Progenitor cell of endocrine pancreas (in vitro differentiated cells): ENCODE results near the gene IL1R1. TPM values are rescaled to one million over a fixed set of nuclear protein-coding genes. Genes with fewer than 3 reads are reported as not detected.

Experiments used
- DNase-seq: peaks from one replicate; pipeline ENCODE4 v3.0.0; 2021; ENCODE audit warnings: low spot score; ENCODE audit not compliant: unreplicated experiment
- H3K27ac Mint-ChIP-seq: 2 replicates; pipeline ENCODE4 v1.8.0; 2021; ENCODE audit warnings: mild to moderate bottlenecking, moderate library complexity, mixed read lengths
- H3K27me3 Mint-ChIP-seq: 2 replicates; pipeline ENCODE4 v1.8.0; 2021; ENCODE audit warnings: mixed read lengths
- H3K36me3 Mint-ChIP-seq: 2 replicates; pipeline ENCODE4 v1.8.0; 2022; ENCODE audit warnings: mixed read lengths; ENCODE audit not compliant: insufficient read depth
- H3K4me1 Mint-ChIP-seq: 2 replicates; pipeline ENCODE4 v1.8.0; 2021; ENCODE audit warnings: low read depth, mixed read lengths
- H3K4me3 Mint-ChIP-seq: 2 replicates; pipeline ENCODE4 v1.8.0; 2021; ENCODE audit warnings: low read depth, mild to moderate bottlenecking, moderate library complexity, mixed read lengths
- H3K9me3 Mint-ChIP-seq: 2 replicates; pipeline ENCODE4 v1.8.0; 2021; ENCODE audit warnings: low read depth, mixed read lengths
- total RNA-seq: library from RNA; stranded (reverse); gene quantifications from 2 replicates; pipeline ENCODE4 v1.2.1, GENCODE V29; 2021
- TF ChIP-seq, protein P1 (sequence below): fragments of 200-600 bp; sonication (generic); IDR thresholded peaks from one replicate; pipeline ENCODE4 v1.5.0; 2021; ENCODE audit warnings: antibody characterized with exemption, mild to moderate bottlenecking; ENCODE audit not compliant: unreplicated experiment

IL1R1 gene
- total RNA-seq, 1 donor from 2014 or later, result 1.1 TPM

DNA sequence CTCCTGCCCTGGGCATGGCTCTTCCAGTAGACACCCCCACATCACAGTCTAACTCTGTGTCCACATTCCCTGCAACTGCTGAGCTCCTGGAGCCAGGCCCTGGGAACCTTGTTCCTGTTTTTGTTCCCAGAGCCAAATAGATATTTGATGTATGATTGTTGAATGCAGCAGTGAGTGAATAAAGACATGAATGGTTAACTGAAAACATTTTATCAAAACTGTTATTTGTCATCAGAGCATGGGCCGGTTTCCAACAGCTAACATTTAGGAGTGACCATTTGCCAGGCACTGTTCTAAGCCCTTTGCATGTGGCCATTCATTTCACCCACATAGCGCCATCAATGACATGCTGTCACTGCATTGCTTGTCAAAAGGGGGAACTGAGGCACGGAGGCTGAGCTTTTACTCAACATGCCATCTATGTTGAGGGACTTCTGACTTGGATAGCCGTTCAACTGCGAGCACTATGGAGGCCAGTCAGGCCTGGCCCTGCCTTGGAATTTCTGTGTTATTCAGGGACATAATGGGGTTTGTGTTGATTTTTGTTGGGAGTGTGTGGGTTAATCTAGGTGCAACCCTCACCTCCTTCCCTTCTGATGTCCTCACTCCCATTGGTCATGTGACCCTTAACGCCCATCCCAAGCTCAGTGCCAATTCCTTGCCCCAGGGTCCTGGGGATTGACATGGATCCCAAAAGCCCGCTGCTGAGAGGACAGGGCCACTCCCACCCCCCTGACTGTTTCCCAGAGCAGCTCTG, 12.6 kb downstream of the IL1R1 start:
- Mint-ChIP-seq H3K36me3 (no peaks in the 10 kb centered on the region), H3K4me3 (no peak overlapping the region), H3K4me1 (peaks cover 10% of the 10 kb centered on the region), H3K27me3 (no peaks in the 10 kb centered on the region), H3K9me3 (no peaks in the 10 kb centered on the region), H3K27ac (no peak overlapping the region)
- no peak for DNase-seq
- TF ChIP-seq, protein P1, sequence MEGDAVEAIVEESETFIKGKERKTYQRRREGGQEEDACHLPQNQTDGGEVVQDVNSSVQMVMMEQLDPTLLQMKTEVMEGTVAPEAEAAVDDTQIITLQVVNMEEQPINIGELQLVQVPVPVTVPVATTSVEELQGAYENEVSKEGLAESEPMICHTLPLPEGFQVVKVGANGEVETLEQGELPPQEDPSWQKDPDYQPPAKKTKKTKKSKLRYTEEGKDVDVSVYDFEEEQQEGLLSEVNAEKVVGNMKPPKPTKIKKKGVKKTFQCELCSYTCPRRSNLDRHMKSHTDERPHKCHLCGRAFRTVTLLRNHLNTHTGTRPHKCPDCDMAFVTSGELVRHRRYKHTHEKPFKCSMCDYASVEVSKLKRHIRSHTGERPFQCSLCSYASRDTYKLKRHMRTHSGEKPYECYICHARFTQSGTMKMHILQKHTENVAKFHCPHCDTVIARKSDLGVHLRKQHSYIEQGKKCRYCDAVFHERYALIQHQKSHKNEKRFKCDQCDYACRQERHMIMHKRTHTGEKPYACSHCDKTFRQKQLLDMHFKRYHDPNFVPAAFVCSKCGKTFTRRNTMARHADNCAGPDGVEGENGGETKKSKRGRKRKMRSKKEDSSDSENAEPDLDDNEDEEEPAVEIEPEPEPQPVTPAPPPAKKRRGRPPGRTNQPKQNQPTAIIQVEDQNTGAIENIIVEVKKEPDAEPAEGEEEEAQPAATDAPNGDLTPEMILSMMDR, result no peak

GRCh38 chr2:102155703-102156515, 13.4 kb downstream of the IL1R1 start:
- H3K27me3 Mint-ChIP-seq, result no peaks in the 10 kb centered on the region
- H3K9me3 Mint-ChIP-seq, result peaks cover 4% of the 10 kb centered on the region
- TF ChIP-seq, protein P1, result no peak
- H3K4me1 Mint-ChIP-seq, result peaks cover 12% of the 10 kb centered on the region
- H3K27ac Mint-ChIP-seq, result no peak overlapping the region
- no peak overlapping the region for H3K4me3 Mint-ChIP-seq
- no peaks in the 10 kb centered on the region for H3K36me3 Mint-ChIP-seq
- no peak for DNase-seq

DNA sequence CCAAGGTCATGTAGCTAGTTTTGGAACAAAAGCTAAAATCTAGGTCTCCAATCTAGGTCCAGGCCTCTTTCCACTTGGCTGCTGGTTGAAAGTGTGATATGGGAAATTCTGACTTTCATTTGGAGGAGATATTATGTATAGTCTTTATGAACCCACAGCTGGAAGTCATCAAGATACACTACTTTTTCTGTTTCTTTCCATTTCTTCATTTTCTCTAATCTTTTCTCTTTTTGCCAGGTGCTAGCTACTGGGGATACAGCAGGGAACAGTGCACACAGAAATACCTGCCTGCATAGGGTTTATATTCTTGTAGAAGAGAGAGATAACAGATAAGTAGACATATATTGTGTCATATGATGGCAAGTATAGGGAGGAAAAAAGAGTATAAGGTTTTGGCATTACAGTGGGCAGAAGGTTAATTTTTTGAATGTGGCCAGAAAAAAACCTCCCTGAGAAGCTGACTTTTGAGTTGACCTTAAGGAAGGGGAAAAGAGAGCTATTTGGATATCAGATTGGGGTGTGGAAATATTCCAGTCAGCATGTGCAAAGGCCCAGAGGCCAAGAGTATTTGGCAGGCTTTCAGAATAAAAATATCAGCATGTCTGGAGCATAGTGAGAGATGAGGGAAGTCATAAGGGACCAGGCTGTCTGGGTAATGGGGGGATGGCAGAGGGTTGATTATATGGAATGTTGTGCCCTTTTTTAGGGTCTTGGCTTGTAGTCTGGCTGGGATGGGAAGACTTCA, 15.6 kb downstream of the IL1R1 start:
- no peaks in the 10 kb centered on the region for H3K36me3 Mint-ChIP-seq
- TF ChIP-seq, protein P1, result no peak
- no peak for DNase-seq
- H3K4me3 Mint-ChIP-seq, result no peak overlapping the region
- peaks cover 7% of the 10 kb centered on the region for H3K9me3 Mint-ChIP-seq
- H3K4me1 Mint-ChIP-seq, result peaks cover 16% of the 10 kb centered on the region
- no peak overlapping the region for H3K27ac Mint-ChIP-seq
- H3K27me3 Mint-ChIP-seq, result no peaks in the 10 kb centered on the region

DNA sequence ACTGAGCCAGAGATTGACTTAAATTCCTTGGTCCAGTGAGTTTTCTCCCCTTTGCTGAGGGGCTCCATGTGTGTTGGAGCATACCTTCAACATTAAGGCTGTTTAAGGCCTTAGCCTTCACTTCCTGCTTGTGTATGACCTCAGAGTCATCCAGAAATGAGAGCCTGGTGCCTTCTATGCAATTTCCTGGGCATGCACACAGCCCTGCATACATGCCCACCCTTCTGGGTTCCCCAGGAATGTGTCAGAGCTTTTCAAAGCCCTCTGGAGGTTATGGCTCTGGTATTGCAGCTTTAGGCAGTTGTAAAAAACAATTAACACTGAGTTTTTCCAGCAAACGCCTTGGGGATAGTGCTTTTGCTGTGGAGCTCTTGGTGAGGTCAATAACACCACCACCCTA, 16.7 kb downstream of the IL1R1 start:
- no peaks in the 10 kb centered on the region for H3K36me3 Mint-ChIP-seq

More for the DNA sequence above, 16.7 kb downstream of the IL1R1 start:
- Mint-ChIP-seq H3K27me3 (no peaks in the 10 kb centered on the region), H3K4me3 (no peak overlapping the region), H3K9me3 (peaks cover 7% of the 10 kb centered on the region), H3K27ac (no peak overlapping the region), H3K4me1 (peaks cover 16% of the 10 kb centered on the region)
- TF ChIP-seq, protein P1, result no peak
- DNase-seq, result no peak
